Keratinocyte (primary cell): ENCODE results near the gene OR13J1. TPM values are rescaled to one million over a fixed set of nuclear protein-coding genes. Genes with fewer than 3 reads are reported as not detected.

Experiments used
- DNase-seq: peaks from one replicate; pipeline ENCODE4 v3.0.0-alpha.2; 2011; ENCODE audit warnings: low read depth, missing footprints, low spot score
- FAIRE-seq: peaks from 2 replicates; lab custom pipeline; 2011; peaks lifted over from hg19 to GRCh38; lab: Jason Lieb, UNC
- H2AFZ ChIP-seq: 2 replicates; pipeline ENCODE4 v1.6.0; 2012; ENCODE audit warnings: low read length, control low read depth, inconsistent platforms; ENCODE audit not compliant: control insufficient read depth
- H3K27ac ChIP-seq: 2 replicates; pipeline ENCODE4 v1.5.1; 2011; ENCODE audit warnings: low read length; ENCODE audit not compliant: control insufficient read depth, insufficient read depth
- H3K27me3 ChIP-seq: 3 replicates; pipeline ENCODE4 v1.6.0; 2011; ENCODE audit warnings: low read length; ENCODE audit not compliant: control insufficient read depth, insufficient read depth; ENCODE audit errors: extremely low read depth
- H3K36me3 ChIP-seq, 2 experiments: 2 replicates in 1 of 2; 3 replicates in 1 of 2; pipeline ENCODE4 v1.5.1; 2011; ENCODE audit warnings: low read length in 2 of 2, mild to moderate bottlenecking in 1 of 2; ENCODE audit not compliant: control insufficient read depth in 2 of 2, insufficient read depth in 2 of 2; ENCODE audit errors: extremely low read depth in 1 of 2
- H3K4me1 ChIP-seq: 3 replicates; pipeline ENCODE4 v1.5.1; 2011; ENCODE audit warnings: low read length; ENCODE audit not compliant: control insufficient read depth, insufficient read depth; ENCODE audit errors: extremely low read depth
- H3K4me2 ChIP-seq: 3 replicates; pipeline ENCODE4 v1.6.0; 2011; ENCODE audit warnings: low read depth, low read length; ENCODE audit not compliant: control insufficient read depth, insufficient read depth; ENCODE audit errors: extremely low read depth
- H3K4me3 ChIP-seq, 3 experiments: fragments of 200-600 bp in 1 of 3; sonication (generic) in 1 of 3; 2 replicates in 2 of 3; 3 replicates in 1 of 3; pipeline ENCODE4 v1.5.1; 2011 to 2016; ENCODE audit warnings: low read length in 3 of 3, mild to moderate bottlenecking in 3 of 3, control low read depth in 2 of 3, inconsistent platforms in 1 of 3, low read depth in 1 of 3, mixed read lengths in 1 of 3, mixed run types in 1 of 3, moderate library complexity in 1 of 3; ENCODE audit not compliant: control insufficient read depth in 2 of 3, insufficient read depth in 2 of 3; ENCODE audit errors: extremely low read depth in 1 of 3
- H3K79me2 ChIP-seq: 2 replicates; pipeline ENCODE4 v1.6.0; 2012; ENCODE audit warnings: low read length; ENCODE audit not compliant: control insufficient read depth, insufficient read depth
- H3K9ac ChIP-seq: 3 replicates; pipeline ENCODE4 v1.6.0; 2011; ENCODE audit warnings: low read length; ENCODE audit not compliant: control insufficient read depth, insufficient read depth; ENCODE audit errors: extremely low read depth
- H3K9me1 ChIP-seq: 3 replicates; pipeline ENCODE4 v1.6.0; 2011; ENCODE audit warnings: low read length; ENCODE audit not compliant: control insufficient read depth, insufficient read depth; ENCODE audit errors: extremely low read depth
- H3K9me3 ChIP-seq: 2 replicates; pipeline ENCODE4 v1.5.1; 2012; ENCODE audit warnings: low read depth, low read length; ENCODE audit not compliant: control insufficient read depth
- H4K20me1 ChIP-seq: 3 replicates; pipeline ENCODE4 v1.6.0; 2011; ENCODE audit warnings: low read length; ENCODE audit not compliant: control insufficient read depth, insufficient read depth; ENCODE audit errors: extremely low read depth
- CTCF ChIP-seq, 3 experiments: IDR thresholded peaks in 1 of 3; conservative IDR thresholded peaks in 1 of 3; optimal IDR thresholded peaks in 1 of 3; 2 replicates in 2 of 3; 3 replicates in 1 of 3; pipeline versions ENCODE3 to v1.5.1; 2011; ENCODE audit warnings: low read length in 3 of 3, mild to moderate bottlenecking in 3 of 3, moderate library complexity in 2 of 3, control low read depth in 1 of 3, inconsistent platforms in 1 of 3; ENCODE audit not compliant: insufficient read depth in 2 of 3; ENCODE audit errors: extremely low read depth in 1 of 3
- EZH2 ChIP-seq: IDR thresholded peaks from one replicate; pipeline ENCODE4 v1.6.1; 2012; ENCODE audit warnings: inconsistent platforms, mild to moderate bottlenecking, low read length, moderate library complexity
- dilution Hi-C: fragments of 300-500 bp; cut with MboI; formaldehyde crosslinking; loops from one replicate; pipeline ENCODE4 v1.7.0; 2020; ENCODE audit warnings: low sequenced_read_pairs; ENCODE audit not compliant: extremely low pct_ligation_motif_present
- polyA plus RNA-seq, 5 experiments: library from polyadenylated mRNA; depleted of rRNA in 3 of 5; stranded (reverse) in 3 of 5; stranded (forward) in 1 of 5; unstranded in 1 of 5; fragments of >200 nt; gene quantifications; 1 replicate in 1 of 5; 2 replicates in 3 of 5; 3 replicates in 1 of 5; pipeline versions ENCODE4 v1.2.1 to v1.2.3, GENCODE V29; 2011 to 2012; ENCODE audit warnings: missing spikeins in 2 of 5, low read depth in 1 of 5, low replicate concordance in 1 of 5

The OR13J1 gene
- polyA plus RNA-seq, 1 donor (not counting 4 experiments of a cell fraction or from before 2014, with no cell fraction given), result not detected

- FAIRE-seq, result no peak
- no peak for TF ChIP-seq CTCF (optimal IDR thresholded peaks at IDR 0.05 in 1 of 3, IDR thresholded peaks at IDR 0.05 in 1 of 3, conservative IDR thresholded peaks at IDR 0.05 in 1 of 3; ENCODE audit: extremely low read depth in 1 of 3, insufficient read depth in 2 of 3, low read length in 3 of 3)
- no peak for TF ChIP-seq EZH2
- H3K4me3 ChIP-seq, result no peak within 1 kb of the TSS
Measured at GRCh38 chr9:35909274-35909673, 39.1 kb upstream of the OR13J1 start, which contains the start of gene SPAAR. Gene SPAAR, plus strand, starts transcription at chr9:35909490. Its CDS starts 974 bp downstream, at chr9:35910464.

GRCh38 chr9:35908504-35909125 lies 38.4 kb upstream of the OR13J1 start:
- no peak overlapping the region for H3K27ac ChIP-seq
- DNase-seq (no peak), FAIRE-seq (no peak)
- dilution Hi-C loops, result no loop called here
- H4K20me1 ChIP-seq, result no peaks in the 10 kb centered on the region
- no peak for TF ChIP-seq EZH2
- TF ChIP-seq CTCF (optimal IDR thresholded peaks at IDR 0.05 in 1 of 3, IDR thresholded peaks at IDR 0.05 in 1 of 3, conservative IDR thresholded peaks at IDR 0.05 in 1 of 3; ENCODE audit: extremely low read depth in 1 of 3, insufficient read depth in 2 of 3, low read length in 3 of 3), result no peak
- no peaks in the 10 kb centered on the region for H3K27me3 ChIP-seq
- H3K79me2 ChIP-seq, result no peaks in the 10 kb centered on the region
- no peaks in the 10 kb centered on the region for H3K36me3 ChIP-seq
- H3K9me1 ChIP-seq, result no peaks in the 10 kb centered on the region
- H3K4me3 ChIP-seq, result no peak overlapping the region
- no peak overlapping the region for H3K9ac ChIP-seq
- peak overlapping the region; percentile 54 for H3K4me2 ChIP-seq
- peak overlapping the region; percentile 14 for H2AFZ ChIP-seq
- H3K9me3 ChIP-seq, result no peaks in the 10 kb centered on the region
- H3K4me1 ChIP-seq, result peaks cover 36% of the 10 kb centered on the region

More at GRCh38 chr9:35909274-35909673, 39.1 kb upstream of the OR13J1 start, which contains the start of gene SPAAR:
- dilution Hi-C loops, result no loop called here
- Histone ChIP-seq H3K9ac (no peak within 1 kb of the TSS), H3K4me2 (peak within 1 kb of the TSS; percentile 54), H3K27me3 (no peaks in the 10 kb centered on the region), H3K9me1 (no peaks in the 10 kb centered on the region), H4K20me1 (no peaks in the 10 kb centered on the region), H3K4me1 (peaks cover 38% of the 10 kb centered on the region), H3K36me3 (no peaks in the 10 kb centered on the region), H3K79me2 (no peaks in the 10 kb centered on the region), H2AFZ (peak within 1 kb of the TSS; percentile 14), H3K9me3 (no peaks in the 10 kb centered on the region), H3K27ac (no peak within 1 kb of the TSS)
- DNase-seq, result no peak
